GM19099 (cell line): Measurements from ENCODE around the gene BCL2L15.

Experiments used
- POLR2A ChIP-seq: IDR thresholded peaks from 3 replicates; pipeline ENCODE4 v1.6.1; 2011; ENCODE audit warnings: low read depth; ENCODE audit not compliant: insufficient read length; ENCODE audit errors: extremely low read depth

The BCL2L15 gene

DNA sequence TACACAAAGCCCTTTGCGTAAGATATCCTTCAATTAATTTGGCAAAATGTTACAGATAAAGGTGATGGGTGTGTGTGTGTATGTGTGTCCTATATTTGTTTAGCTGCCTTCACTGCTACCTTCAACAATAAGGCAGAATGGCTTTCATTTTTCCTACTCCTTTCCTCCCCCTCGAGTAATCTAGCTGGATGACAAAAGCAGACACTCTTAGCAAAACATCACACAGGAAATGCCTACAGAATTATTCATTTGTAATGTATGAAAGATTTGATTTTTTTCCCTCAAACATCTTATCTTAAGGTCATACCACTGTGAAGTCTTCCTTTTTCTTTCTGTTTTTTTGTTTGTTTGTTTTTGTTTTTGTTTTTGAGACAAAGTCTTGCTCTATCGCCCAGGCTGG, 26.5 kb downstream of the BCL2L15 start:
- TF ChIP-seq POLR2A, result no peak

DNA sequence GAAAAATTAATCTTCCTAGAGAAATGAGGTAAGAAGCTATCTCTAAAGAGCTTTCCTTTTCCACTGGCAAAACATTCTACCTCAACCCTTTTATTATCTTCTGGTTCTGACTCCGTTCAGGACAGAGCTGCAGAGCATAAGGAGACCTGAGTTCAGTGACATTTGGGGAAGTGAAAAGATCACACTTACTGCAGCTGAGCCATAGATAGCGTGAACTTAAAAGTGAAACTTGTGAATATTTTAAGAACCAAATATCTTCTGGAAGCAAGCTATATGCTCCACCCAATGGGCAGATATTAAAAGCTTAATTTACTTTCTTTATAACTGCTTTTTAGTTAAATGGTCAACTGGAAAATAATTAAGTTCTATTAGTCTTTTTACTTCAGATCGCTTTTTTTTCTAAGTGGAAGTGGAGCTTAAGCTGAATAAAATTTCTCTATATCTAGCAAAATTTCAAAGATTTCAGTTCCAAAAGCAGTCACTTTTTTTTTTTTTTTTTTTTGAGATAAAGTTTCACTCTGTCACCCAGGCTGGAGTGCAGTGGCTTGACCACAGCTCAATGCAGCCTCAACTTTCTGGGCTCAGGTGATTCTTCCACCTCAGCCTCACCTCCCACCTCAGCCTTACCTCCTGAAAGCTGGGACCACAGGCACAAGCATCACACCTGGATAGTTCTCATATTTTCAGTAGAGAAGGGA, 27.8 kb downstream of the BCL2L15 start:
- no peak for TF ChIP-seq POLR2A

DNA sequence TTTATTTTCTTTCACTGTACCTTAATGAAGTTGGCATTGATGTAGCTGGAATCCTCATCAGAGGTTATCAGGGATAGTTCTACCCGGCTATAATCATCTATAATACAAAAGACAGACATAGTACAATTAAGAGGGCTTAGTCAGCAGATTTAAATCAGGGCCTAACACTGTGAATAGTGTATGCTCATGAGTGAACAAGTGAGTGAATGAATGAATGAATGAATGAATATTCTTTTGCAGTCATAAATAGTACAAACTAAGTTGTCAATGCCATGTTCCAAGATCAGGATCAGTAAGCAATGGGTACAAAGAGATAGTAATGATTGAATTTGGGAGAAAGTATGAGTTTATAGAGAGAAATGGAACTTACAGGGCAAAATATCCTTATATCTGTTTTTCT, 28.4 kb downstream of the BCL2L15 start:
- no peak for TF ChIP-seq POLR2A

DNA sequence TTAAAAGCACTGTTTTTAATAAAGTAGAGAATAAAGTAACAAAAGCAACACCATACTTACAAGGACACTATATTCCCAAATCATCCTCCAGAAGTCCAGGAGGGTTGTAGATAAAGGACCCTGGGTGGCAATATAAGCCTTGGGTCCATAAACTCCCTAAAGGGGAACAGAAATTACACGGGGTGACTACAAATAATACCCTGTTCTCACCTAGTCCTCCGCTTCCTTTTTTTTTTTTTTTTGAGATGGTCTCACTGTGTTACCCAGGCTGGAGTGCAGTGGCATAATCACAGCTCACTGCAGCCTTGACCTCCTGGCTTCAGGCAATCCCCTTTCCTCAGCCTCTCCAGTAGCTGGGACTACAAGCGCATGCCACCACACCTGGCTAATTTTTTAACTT, 29.0 kb downstream of the BCL2L15 start:
- no peak for TF ChIP-seq POLR2A

DNA sequence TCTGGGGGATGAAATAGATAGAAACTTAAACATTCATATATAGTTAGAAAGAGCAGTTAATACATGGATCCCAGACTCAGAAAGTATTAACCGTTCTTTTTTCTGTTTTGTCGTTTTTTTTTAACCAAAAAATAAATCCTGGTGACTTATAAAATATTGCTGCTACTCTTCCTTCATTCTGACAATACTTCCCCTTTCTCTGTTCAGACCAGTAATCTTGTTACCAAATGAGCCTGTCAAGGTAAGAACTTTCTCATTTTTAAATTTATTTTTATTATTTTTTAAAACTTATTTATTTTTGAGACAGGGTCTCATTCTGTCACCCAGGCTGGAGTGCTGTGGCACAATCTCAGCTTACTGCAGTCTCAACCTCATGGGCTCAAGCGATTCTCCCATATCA, 29.6 kb downstream of the BCL2L15 start:
- TF ChIP-seq POLR2A, result no peak

DNA sequence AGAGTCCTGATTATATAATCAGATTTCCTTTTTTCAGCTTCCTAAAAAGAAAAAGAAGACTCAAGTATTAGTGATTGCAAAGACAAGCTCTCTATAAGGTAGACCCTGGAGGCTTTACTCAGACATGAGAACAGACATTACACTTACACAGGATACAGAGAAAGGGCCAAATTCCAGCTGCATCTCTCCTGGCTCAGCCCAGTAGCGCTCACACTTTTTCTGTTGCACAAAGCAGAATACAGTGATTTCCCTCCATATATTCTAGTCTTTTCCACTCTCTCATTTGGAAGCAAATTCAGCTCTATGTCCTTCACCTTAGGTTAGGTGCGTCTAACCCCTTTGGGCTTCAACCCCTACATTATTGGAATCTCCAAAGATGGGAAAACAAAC, 31.0 kb downstream of the BCL2L15 start:
- no peak for TF ChIP-seq POLR2A

DNA sequence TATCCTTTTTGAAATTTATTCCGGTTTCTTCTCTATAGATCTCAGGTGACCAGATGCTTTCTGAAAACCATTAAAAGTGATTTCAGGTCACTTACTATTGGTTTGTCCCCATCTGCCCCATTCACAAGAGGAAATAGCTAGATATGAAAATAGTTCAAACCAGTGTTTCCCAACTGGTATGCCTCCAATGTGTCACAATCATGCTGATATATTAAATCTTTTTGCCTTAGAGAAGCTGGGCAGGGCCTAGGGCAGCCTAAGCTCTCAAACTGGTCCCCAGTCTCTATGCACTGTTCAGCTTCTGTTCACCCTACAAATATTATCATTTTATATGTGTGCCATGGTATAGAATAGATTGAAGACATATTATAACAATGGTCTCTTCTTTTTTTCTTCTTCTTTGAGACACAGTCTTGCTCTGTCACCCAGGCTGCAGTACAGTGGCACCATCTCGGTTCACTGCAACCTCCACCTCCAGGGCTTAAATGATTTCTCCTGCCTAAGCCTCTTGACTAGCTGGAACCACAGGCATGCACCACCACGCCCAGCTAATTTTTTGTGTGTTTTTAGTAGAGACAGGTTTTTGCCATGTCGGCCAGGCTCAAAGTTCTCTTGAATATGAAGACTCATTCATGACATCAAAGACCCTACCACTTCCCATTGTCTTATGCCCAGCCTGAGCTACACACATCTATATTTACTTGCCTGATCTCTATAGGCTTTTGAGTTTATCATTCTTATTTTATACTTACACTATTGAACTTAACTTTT, 31.6 kb downstream of the BCL2L15 start:
- no peak for TF ChIP-seq POLR2A

DNA sequence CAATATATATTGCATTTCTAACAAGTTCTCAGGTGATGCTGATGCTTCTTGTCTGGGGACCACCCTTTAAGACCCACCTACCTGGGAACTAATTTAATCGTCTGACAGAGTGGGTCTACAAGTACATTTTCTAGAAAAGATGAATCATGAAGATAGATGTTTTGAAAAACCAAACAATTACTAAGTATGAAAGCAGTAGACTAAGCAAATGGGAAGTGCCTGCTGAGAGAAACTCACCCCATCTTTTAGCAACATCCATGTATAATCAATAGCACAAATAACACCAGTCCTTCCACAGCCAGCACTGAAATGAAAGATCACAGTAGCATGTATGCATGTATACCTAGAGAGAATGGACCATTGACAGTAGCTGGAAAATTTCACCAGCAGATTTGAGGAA, 33.1 kb downstream of the BCL2L15 start:
- TF ChIP-seq POLR2A, result no peak

DNA sequence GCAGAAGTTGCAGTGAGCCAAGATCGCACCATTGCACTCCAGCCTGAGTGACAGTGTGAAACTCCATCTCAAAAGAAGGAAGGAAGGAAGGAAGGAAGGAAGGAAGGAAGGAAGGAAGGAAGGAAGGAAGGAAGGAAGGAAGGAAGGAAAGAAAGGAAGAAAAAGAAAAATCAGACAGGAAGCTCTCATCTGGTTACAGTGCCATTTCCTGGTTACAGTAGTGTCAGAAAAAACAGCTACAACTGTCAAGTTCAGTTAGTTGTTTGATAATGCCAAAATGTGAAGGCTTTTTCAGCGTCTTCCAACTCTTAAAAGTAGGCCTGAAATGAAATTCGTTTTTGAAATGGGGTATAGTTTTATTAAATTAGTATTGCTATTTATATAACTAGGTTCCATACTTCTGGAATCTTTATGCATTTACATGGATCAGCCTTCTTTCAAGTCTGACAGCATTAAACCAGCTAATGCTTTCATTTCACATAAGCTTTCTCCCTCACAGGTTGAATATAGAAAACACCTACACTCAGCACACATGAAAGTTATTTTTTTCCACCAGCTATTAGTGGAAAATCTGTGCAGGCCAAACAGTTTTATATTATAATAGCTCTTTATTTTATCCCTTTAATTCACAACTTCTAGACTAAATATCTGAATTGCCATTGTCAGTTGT, 37.1 kb downstream of the BCL2L15 start:
- TF ChIP-seq POLR2A, result no peak

DNA sequence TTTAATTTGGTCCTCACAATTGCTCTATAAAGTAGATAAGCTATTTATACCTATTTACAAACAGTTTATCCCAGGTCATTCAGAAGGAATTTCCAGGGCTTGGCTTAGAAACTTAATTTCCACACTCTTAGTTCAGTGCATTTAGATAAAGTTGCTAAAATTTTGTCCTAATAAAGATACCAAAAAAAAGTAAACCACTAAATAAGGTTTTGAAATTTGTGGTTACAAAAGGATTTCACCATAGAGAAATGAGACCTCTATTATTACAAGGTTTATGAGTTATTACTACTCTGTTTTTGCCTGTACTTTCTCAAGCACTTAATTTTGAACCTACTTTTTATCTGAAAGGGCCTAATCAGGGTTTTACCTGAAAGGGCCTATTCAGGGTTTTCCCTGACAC, 38.3 kb downstream of the BCL2L15 start:
- no peak for TF ChIP-seq POLR2A

DNA sequence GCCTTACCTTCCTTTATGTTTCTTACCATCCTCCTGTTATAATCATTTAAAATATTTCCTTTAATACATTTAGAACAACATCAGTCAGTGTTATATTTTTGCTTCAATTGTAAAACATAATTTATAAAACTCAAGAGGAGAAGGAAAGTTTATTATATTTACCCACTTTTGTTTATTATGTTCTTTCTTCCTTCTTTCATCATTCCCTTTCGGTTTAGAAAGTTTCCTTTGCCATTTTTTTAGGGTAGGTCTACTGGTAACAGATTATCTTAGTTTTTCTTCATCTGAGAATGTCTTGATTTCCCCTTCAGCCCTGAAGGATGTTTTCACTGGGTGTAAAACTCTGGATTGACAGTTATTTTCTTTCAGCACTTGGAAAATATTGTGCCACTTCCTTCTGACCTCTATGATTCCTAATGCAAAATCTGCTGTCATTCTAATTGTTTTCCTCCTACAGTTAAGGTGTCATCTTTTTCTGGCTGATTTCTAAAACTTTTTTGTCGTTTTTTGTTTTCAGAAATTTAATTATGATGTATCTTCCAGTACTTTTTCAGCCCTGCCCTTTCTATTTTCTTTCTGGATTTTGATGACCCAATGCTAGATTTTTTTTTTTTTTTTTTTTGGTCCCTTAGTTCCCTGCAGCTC, 40.9 kb downstream of the BCL2L15 start:
- TF ChIP-seq POLR2A, result no peak

DNA sequence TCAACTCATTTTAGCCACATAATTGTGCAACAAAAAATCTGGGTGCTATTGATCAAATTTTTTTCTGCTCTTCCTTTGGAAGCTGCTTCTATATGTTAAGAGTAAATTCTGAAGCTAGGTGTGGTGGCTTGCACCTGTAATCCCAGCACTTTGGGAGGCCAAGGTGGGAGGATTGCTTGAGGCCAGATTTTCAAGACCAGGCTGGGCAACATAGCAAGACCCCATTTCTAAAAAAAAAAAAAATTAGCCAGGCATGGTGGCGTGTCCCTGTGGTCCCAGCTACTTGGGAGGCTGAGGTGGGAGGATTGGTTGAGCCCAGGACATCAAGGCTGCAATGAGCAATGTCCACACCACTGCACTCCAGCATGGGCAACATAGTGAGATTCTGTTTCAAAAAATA, 50.8 kb downstream of the BCL2L15 start:
- TF ChIP-seq POLR2A, result no peak

DNA sequence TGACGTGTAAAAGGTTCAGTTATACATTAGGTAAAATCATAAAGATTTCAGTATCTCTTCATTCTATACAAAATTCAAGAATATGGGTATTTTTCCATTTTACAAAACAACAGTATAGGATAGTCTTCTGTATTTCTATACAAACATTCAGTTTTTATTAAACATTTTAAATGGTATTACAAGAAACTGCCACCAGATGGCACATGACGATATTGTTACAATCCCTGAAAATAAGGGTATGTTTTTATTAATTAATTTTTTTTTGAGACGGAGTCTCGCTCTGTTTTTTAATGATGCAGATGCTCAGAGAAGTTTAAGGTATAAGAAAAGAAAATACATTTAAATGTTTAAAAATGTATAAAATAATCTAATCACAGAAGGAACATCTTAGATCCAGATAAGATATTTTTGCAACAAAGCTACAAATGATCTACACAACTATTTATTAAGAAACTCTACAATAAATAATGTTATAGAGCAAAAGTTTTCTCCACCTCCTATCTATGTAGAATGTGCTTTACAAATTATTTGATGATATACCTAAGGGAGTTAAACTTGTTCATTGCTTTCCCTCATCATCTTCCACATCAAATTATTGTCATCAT, 51.6 kb downstream of the BCL2L15 start:
- TF ChIP-seq POLR2A, result no peak

DNA sequence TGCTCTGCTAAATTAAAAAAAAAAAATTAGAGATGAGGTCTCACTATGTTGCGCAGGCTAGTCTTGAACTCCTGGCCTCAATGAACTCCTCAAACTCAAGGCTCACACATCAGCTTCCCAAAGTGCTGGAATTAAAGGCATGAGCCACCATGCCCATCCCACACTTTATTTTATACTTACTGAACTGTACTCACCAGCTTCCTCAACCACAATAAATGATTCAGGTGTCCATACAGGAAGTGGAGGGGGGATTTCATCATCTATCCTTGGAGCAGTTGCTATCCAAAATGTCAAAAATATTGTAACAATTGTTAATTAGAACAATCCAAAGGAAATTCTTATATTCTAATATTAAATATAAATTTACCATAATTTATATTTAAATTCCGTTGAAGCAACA, 52.7 kb downstream of the BCL2L15 start:
- TF ChIP-seq POLR2A, result no peak
